ENCODE results near the gene EEIG1.

Gene EEIG1

DNA sequence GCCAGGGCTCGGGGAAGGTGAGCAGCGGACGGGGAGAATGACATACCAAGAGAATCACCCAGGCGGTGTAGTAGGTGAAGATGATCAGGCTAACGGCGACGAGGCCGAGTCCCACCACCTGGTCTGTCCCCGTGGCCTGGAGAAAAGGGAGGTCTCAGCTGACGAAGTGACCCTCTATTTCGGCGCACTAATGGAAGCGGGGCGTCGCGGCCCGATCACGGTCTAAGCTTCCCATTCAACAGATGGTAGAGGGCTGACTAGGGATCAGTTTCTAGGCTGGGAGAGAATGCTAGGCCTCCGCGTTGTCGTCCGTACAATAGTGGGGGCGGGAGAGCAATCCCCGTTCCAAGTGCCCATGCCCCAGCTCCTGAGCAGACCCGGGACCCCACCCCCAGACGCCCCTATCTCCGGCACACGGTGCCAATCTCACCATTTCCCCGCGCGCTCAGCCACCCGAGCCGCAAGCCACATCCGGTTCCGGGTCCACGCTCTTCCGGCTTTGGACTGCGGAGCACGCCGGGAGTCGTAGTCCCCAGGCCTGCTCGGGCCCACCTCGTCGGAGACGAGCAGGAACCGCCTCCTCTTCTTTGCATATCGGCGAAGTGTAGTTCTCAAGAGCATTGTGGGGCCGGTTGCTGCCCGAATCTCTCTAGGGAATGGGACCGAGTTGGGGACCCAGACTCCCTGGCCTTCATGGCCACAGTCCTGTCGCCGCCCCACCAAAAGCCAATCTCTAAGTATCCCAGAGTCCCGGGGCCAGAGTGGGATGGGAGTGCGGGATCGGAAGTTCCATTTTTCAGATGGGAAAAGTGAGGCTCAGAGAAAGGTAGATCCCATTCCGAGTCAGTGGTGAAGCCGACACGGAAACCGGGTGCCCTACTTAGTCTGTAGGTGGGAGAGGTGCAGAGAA, 43.1 kb downstream of the EEIG1 start, which contains the start of gene DPM2:
Gene DPM2 (minus strand): TSS at position 467 of the 910 bp plus-strand sequence. CDS start 34 bp downstream, at position 433.
- peak; percentile 78 for DNase-seq

- DNase-seq = no peak
Observed at GRCh38 chr9:127937056-127937387, 43.8 kb downstream of the EEIG1 start.

- DNase-seq = no peak
Observed at GRCh38 chr9:127936347-127936852, 44.4 kb downstream of the EEIG1 start.

DNA sequence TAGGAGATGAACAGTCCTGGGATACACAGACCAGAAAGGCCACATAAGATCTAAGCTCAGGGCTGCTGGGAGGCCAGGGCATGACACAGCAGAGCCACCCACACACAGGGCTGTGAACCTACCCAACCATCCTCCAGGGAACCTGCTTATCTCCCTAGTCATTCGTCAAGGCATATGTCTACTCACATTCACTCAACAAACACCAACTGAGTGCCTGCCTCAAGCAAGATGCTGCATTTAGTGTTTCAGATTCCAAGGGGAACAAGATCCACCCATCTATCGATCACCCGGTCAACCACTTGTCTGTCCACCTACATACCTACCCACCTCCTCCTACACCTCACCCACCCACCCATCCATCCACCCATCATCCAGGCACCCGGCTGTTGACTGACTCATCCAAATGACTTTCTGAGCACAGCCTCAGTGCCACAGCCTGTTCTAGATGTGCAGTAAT, 45.0 kb downstream of the EEIG1 start:
- no peak for DNase-seq

DNA sequence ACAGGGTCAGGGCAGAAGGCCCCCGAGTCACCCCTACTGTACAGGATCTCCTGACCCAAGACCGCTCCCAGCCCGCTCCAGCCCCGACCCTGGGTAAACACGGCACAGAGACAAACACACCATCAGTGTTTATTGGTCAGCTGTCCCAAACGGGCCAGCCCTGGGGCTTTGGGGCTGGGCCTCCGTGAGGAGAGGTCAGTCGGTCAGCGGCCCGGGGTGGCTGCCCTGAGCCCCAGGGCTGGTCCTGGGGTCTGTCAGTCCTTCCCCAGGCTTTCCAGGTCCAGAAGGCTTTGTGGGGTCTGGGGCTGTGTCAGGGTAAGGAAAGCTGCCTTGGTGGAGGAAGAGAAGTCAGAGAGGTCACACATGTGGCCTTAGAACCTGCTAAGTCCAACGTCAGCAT, 45.8 kb downstream of the EEIG1 start:
- DNase-seq = no peak

GRCh38 chr9:127934248-127934647, 46.5 kb downstream of the EEIG1 start:
- DNase-seq = no peak

- no peak for DNase-seq
Observed at GRCh38 chr9:127931092-127931881, 49.5 kb downstream of the EEIG1 start.

All from activated CD4-positive, alpha-beta T cell treated with anti-CD3 and anti-CD28 coated beads for 1 hour (primary cell).